ENCODE data around the gene CDC73. TPM values are rescaled to one million over a fixed set of nuclear protein-coding genes. Genes with fewer than 3 reads are reported as not detected.

CDC73 gene
- total and polyA plus RNA-seq, 10 donors: 6.5 to 76.7 (median 39.1) TPM

- Histone ChIP-seq H3K4me3 (no peak overlapping the region), H3K4me1 (no peaks in the 10 kb centered on the region), H3K36me3 (peaks cover 0 to 88% (median 28%) of the 10 kb centered on the region in 6 donors), H3K27me3 (replicated peaks in 1 of 7) (no peaks in the 10 kb centered on the region), H3K9me3 (no peaks in the 10 kb centered on the region), H3K27ac (no peak overlapping the region)
- WGBS, 5 donors: 91 to 98% (median 96%) methylated on average over 15 of the region's 15 CpGs
- TF ChIP-seq CTCF (IDR thresholded peaks at IDR 0.05 in 8 of 11, conservative IDR thresholded peaks at IDR 0.05 in 3 of 11): no peak
- TF ChIP-seq POLR2A (IDR thresholded peaks at IDR 0.05): no peak
- no peak for TF ChIP-seq POLR2AphosphoS5 (IDR thresholded peaks at IDR 0.05)
- no peak for DNase-seq
- intact Hi-C loops (cut with DNase I; ENCODE audit: low total_unique reads): no loop called here
Measured at GRCh38 chr1:193237381-193237978, 115.6 kb downstream of the CDC73 start.

DNA sequence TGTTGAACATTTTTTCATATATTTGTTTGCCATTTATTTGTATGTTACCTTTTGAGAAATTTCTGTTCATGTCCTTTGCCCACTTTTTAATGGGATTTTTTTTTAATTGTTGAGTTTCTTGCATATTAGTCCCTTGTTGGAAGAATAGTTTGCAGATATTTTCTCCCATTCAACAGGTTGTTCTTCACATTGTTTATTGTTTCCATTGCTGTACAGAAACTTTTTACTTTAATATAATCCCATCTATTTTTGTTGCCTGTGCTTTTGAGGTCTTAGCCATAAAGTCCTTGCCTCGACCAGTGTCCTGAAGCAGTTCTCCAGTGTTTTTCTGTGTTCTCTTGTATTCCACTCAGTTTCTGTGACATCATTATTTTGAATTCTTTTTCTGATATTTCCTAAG lies 118.8 kb downstream of the CDC73 start:
- Histone ChIP-seq H3K36me3 (peaks cover 0 to 78% (median 26%) of the 10 kb centered on the region in 6 donors), H3K9me3 (no peaks in the 10 kb centered on the region), H3K27ac (no peak overlapping the region), H3K27me3 (replicated peaks in 1 of 7) (no peaks in the 10 kb centered on the region), H3K4me3 (no peak overlapping the region), H3K4me1 (no peaks in the 10 kb centered on the region)
- WGBS, 5 donors: 95 to 100% (median 98%) methylated on average over 1 of the region's 1 CpG
- TF ChIP-seq POLR2A (IDR thresholded peaks at IDR 0.05) (no peak), POLR2AphosphoS5 (IDR thresholded peaks at IDR 0.05) (no peak), CTCF (IDR thresholded peaks at IDR 0.05 in 8 of 11, conservative IDR thresholded peaks at IDR 0.05 in 3 of 11) (no peak)
- DNase-seq: no peak
- intact Hi-C loops (cut with DNase I; ENCODE audit: low total_unique reads): no loop called here

GRCh38 chr1:193241132-193241827 lies 119.4 kb downstream of the CDC73 start:
- 84 to 90% (median 88%) methylated on average over 7 of the region's 7 CpGs for WGBS, 5 donors
- Histone ChIP-seq H3K9me3 (no peaks in the 10 kb centered on the region), H3K4me1 (no peaks in the 10 kb centered on the region), H3K27me3 (replicated peaks in 1 of 7) (no peaks in the 10 kb centered on the region), H3K36me3 (peaks cover 0 to 75% (median 20%) of the 10 kb centered on the region in 6 donors), H3K27ac (no peak overlapping the region), H3K4me3 (no peak overlapping the region)
- intact Hi-C loops (cut with DNase I; ENCODE audit: low total_unique reads): no loop called here
- TF ChIP-seq CTCF (IDR thresholded peaks at IDR 0.05 in 8 of 11, conservative IDR thresholded peaks at IDR 0.05 in 3 of 11) (no peak), POLR2A (IDR thresholded peaks at IDR 0.05) (no peak), POLR2AphosphoS5 (IDR thresholded peaks at IDR 0.05) (no peak)
- no peak for DNase-seq

GRCh38 chr1:193242000-193242399 lies 120.2 kb downstream of the CDC73 start:
- 96 to 100% (median 99%) methylated on average over 4 of the region's 4 CpGs for WGBS, 5 donors
- DNase-seq: no peak
- H3K4me3 ChIP-seq: no peak overlapping the region
- no peaks in the 10 kb centered on the region for H3K4me1 ChIP-seq
- H3K27ac ChIP-seq: no peak overlapping the region
- peaks cover 0 to 75% (median 15%) of the 10 kb centered on the region in 6 donors for H3K36me3 ChIP-seq
- no peaks in the 10 kb centered on the region for H3K27me3 ChIP-seq (replicated peaks in 1 of 7)
- H3K9me3 ChIP-seq: peaks cover 0 to 4% (median 0%) of the 10 kb centered on the region in 8 donors
- TF ChIP-seq POLR2AphosphoS5 (IDR thresholded peaks at IDR 0.05) (no peak), CTCF (IDR thresholded peaks at IDR 0.05 in 8 of 11, conservative IDR thresholded peaks at IDR 0.05 in 3 of 11) (no peak), POLR2A (IDR thresholded peaks at IDR 0.05) (no peak)
- intact Hi-C loops (cut with DNase I; ENCODE audit: low total_unique reads): no loop called here

Data from spleen (tissue), 11 donors.